NCI-H1436 (cell line): ENCODE data around the gene FAM53A.
"Not testable (repeated sequence)": the region's sequence is repeated elsewhere in the genome, so short reads cannot be mapped to it uniquely, and the experiment has no call there.

Experiments
- DNase-seq: peaks from one replicate; lab custom pipeline; 2025; lab: John Stamatoyannopoulos, UW

The FAM53A gene

DNA sequence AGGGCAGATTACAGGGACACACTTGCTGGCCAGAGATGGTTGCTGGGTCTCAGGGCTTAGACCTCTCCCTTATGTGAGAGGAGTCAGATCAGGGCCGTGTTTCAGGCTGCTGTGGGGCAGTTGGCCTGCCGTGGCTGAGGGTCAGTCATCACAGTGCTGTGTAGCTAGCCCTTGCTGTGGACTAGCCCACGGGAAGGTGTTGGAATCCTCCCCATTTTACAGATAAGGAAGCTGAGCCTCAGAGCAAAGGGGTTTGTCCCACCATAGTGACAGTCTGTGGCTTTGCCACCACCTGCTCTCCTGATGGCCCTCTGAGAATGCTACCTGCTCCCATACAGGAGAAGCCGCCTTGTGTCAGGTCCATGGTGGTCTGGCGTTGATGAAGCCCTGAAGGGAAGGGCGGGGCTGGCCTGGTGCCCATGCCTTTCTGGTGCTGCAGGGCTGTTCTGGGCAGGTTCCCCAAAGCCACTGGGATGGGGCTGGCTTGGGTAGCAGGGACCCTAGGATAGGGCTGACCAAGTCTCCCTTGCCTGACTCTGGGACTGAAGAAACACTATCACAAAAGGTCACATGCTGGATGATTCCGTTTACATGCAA, 2.4 kb upstream of the FAM53A start:
- no peak for DNase-seq

DNA sequence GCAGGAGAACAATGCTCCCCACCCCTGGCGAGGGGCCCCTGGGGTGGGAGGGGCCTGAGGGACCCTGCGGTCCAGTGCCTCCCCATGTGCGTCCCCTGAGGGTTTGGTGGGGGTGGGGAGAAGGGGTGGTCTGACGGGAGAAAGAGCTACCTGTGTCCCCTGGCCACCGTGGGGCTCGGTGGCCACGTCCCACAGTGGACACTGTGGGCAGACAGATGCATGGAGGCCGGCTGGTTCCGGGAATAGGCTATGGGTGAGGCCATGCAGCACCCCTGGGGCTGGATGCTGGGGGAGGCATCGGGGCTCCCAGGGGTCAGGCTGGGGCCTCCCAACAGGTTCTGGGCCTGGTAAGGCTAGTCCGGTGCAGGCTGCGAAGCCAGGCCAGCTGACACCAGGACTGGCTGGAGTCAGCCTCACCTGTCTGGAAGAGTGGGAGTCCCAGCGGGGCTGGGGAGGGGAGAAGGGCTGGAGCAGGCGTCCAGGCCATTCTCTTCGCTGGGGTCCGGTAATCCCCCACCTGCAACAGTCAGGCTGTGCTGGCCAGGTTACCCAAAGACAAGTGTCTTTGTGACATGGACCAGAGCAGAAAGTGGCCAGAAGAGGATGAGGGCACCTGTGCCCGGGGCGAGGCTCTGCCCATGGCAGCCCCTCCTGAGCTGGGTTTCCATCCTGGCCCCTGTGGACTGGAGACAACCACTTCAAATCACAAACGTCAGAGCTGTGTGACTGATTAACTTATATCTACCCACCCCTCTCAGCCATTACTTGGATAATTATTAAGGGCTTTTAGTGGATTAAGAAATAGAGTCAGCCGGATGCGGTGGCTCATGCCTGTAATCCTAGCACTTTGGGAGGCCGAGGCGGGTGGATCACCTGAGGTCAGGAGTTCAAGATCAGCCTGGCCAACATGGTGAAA, 1.4 kb upstream of the FAM53A start:
- DNase-seq: no peak

- DNase-seq: no peak
Observed at GRCh38 chr4:1684506-1685234, 557 bp upstream of the FAM53A start.

GRCh38 chr4:1683261-1683735, 815 bp downstream of the FAM53A start:
- DNase-seq: no peak

GRCh38 chr4:1682860-1683259, 1.3 kb downstream of the FAM53A start:
- DNase-seq: no peak

- no peak for DNase-seq
Observed at GRCh38 chr4:1678244-1678643, 5.9 kb downstream of the FAM53A start.

- DNase-seq: no peak
Observed at GRCh38 chr4:1676605-1677525, 7.2 kb downstream of the FAM53A start.

GRCh38 chr4:1675802-1676137, 8.3 kb downstream of the FAM53A start:
- DNase-seq: no peak

- no peak for DNase-seq
Observed at GRCh38 chr4:1675136-1675801, 8.8 kb downstream of the FAM53A start.

DNA sequence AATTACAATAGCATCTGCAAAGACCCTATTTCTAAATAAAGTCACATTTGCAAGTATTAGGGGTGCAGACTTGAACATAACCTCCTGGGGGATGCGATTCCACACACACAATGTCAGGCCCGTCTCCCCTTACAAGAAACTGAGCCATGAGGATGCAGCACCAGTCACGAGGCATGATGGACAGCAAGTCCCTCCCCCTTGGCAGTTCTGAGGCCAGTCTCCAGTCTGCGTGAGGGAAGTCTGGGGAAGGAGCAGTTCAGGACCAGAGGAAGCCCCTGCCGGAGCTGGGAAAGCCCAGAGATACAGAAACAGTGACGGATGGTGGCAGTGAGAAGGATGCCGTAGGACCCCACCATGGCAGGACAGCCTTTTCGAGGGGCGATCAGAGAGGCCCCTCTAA, 9.4 kb downstream of the FAM53A start:
- no peak for DNase-seq

DNA sequence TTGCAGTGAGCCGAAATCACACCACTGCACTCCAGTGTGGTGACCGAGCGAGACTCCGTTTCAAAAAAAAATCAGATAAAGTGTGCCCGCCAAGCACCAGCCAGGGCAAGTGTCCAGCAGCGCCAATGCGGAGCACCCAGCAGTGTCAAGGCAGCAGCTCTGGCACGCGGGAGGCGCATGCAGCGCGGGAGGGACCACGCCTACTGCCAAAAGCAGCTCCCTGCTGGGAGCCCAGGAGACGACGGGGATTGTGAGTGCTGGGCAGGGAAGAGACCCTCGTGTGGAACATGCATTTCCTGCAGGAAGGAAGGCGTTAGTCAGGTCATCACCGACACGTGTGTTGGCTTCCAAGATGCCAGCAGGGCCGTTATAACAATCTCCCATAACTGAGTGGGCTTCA, 10.4 kb downstream of the FAM53A start:
- no peak for DNase-seq

DNA sequence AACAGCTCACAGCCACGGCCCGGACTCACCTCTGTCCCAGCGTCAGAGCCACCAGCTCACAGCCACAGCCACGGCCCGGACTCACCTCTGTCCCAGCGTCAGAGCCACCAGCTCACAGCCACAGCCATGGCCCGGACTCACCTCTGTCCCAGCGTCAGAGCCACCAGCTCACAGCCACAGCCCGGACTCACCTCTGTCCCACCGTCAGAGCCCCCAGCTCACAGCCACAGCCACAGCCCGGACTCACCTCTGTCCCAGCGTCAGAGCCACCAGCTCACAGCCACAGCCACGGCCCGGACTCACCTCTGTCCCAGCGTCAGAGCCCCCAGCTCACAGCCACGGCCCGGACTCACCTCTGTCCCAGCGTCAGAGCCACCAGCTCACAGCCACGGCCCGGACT, 13.1 kb downstream of the FAM53A start:
- not testable (repeated sequence) for DNase-seq

DNA sequence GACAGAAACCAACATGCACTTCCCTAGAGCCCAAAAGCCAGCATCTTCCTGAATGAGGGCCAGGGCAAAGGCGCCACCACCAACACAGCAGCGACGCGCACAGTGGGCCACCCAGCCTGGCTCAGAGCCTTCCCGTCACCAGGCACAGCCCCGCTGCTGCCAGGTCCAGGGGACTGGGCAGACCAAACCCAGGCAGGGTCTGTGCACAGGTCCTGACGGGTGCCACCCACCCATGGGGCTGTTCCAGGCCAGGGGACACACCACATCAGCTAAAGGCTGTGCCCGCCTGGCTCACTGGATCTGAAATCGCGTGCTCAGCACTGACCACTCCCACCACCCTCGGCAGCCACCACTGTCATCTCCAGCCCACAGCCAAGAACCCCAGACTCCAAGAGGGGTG, 13.8 kb downstream of the FAM53A start:
- DNase-seq: no peak

DNA sequence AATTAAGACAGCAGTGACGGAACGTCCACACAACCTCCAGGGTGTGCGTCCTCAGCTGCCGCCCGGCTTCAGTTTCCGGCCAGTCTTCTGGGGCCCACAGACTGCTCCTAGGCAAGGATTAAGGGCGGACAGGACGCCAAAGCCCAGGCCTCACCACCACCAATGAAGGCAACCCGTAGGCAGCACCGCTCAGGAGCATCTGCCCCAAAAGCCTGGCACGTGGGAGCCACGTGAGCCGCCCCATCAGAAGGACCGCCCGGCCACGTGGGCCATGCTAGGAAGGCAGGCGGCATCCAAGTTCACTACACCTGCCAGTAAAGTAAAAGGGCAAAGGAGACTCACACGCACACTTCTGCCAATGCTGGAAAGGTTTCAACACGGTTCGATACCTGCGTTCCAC, 14.3 kb downstream of the FAM53A start:
- no peak for DNase-seq

DNA sequence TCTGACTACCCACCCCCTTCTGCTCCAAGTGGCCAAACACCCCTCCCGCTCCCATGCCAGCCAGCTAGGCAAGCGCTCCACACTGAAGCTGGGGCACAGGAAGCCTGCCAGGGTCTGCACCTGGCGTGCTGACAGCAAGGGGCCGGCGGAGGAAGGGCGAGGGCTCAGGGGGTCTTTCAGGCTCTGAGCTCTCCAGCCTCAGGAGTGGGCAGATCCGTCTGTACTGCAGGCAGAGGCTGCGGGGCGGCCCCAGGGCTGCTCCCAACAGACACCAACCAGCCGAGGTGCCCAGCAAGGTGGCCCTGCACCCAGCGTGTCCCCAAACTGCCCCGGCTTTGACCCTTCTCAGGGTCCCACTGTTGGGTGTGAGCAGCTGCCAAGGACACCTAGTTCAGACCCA, 14.8 kb downstream of the FAM53A start:
- DNase-seq: no peak

- DNase-seq: no peak
Observed at GRCh38 chr4:1668488-1668840, 15.6 kb downstream of the FAM53A start.

DNA sequence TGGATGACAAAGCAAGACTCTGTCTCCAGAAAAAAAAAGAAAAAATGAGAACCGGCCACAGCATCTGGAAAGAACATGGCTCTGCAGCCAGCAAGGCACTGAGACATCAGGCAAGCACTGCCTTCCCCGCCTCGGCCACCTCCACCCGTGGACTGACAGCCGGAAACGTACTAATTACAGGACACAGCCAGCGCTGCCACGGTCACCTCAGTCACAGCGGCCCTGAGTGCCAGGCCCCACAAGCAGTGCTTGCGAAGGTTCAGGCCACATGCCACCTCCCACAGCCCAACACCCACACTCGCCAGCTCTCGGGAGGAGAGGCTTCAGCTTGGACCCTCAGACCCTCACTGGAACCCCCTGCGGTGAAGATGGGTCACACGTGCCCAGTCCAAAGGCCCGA, 16.8 kb downstream of the FAM53A start:
- DNase-seq: no peak

DNA sequence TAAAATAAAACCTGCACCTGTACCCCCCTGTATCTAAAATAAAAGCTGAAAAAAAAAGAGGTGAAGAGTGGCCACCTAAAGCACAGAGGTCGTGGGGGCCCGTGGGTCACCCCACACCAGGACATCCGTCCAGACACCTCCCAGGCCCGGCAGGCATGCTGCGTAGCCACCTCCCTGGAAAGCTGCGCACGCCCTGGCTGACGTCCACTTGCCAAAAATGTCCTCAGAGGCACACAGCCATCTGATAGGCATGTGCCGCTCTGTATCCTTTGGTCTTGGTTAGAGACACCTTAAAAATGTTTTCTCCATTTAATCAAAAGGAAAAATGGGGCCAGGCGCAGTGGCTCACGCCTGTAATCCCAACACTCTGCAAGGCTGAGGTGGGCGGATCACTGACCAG, 17.7 kb downstream of the FAM53A start:
- DNase-seq: no peak

DNA sequence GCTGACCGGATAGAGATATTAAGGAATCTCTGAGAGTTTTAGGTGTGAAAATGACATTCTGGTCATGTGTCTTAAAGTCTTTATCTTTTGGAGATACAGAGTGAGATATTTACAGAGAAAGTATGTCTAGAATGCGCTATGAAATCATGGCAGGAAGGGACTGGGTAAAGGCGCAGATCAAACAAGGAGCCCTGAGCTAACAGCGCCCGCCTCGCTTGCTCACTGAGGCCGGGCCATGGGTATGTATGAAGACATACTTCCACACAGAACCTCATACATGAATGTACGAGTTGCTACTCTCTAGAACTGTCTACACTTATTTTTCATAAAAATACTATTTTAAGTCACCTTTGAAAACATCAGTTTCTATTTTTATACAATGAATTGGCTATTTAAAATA, 20.0 kb downstream of the FAM53A start:
- DNase-seq: no peak

DNA sequence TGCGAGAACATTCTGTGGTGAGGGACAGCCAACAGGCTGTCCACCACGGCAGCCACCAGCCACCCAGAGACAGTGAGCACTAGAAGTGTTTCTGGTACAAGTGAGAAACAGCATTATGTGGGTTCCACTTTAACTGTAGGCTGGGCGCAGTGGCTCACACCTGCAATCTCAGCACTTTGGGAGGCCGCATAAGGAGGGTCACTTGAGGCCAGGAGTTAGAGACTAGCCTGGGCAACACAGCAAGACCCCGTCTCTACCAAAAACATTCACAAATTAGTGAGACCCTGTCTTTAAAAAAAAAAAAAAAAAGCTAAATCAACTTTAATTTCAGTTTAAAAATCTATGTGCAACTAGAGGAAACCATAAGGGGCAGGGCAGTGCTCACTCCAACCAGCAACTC, 20.6 kb downstream of the FAM53A start:
- no peak for DNase-seq

GRCh38 chr4:1661695-1662094, 22.4 kb downstream of the FAM53A start:
- DNase-seq: no peak
